Choroid plexus epithelial cell (primary cell): ENCODE data around the gene CRPPA.

ENCODE experiments used
- DNase-seq: peaks from one replicate; pipeline ENCODE4 v3.0.0-alpha.2; 2010; ENCODE audit warnings: low read depth
- H3K4me3 ChIP-seq: 2 replicates; pipeline ENCODE4 v1.5.1; 2011; ENCODE audit warnings: low read depth, mild to moderate bottlenecking, control low read depth, low read length, moderate library complexity
- CTCF ChIP-seq: conservative IDR thresholded peaks from 2 replicates; pipeline ENCODE4 v1.5.1; 2011; ENCODE audit warnings: low read depth, mild to moderate bottlenecking, control low read depth, inconsistent platforms, low read length, moderate library complexity

The CRPPA gene

GRCh38 chr7:16422103-16422435 is 731 bp upstream of the CRPPA start:
- TF ChIP-seq CTCF: no peak

GRCh38 chr7:16420649-16421332 is 547 bp downstream of the CRPPA start:
- peak; percentile 95 for DNase-seq
- H3K4me3 ChIP-seq: peak overlapping the region; percentile 75
- peak; percentile 32 for TF ChIP-seq CTCF

More at GRCh38 chr7:16422103-16422435, 731 bp upstream of the CRPPA start:
- H3K4me3 ChIP-seq: no peak overlapping the region
- peak; percentile 73 for DNase-seq

- peak overlapping the region; percentile 75 for H3K4me3 ChIP-seq
- no peak for TF ChIP-seq CTCF
- DNase-seq: no peak
Observed at GRCh38 chr7:16420329-16420648, 1.0 kb downstream of the CRPPA start.

GRCh38 chr7:16419859-16420258 is 1.5 kb downstream of the CRPPA start:
- no peak for DNase-seq
- peak overlapping the region; percentile 75 for H3K4me3 ChIP-seq
- TF ChIP-seq CTCF: no peak

GRCh38 chr7:16419126-16419525 is 2.2 kb downstream of the CRPPA start:
- H3K4me3 ChIP-seq: no peak overlapping the region
- no peak for TF ChIP-seq CTCF
- DNase-seq: no peak

- TF ChIP-seq CTCF: no peak
- no peak overlapping the region for H3K4me3 ChIP-seq
- no peak for DNase-seq
Observed at GRCh38 chr7:16417906-16418305, 3.4 kb downstream of the CRPPA start.
